Neural cell (in vitro differentiated cells): ENCODE results near the gene CYRIA. TPM values are rescaled to one million over a fixed set of nuclear protein-coding genes. Genes with fewer than 3 reads are reported as not detected.

Source experiments
- H2AFZ ChIP-seq: fragments of 200-600, 300-800 bp; sonication (generic), shearing (Covaris generic); 2 replicates; pipeline ENCODE4 v1.6.0; 2014; ENCODE audit warnings: low read depth, mild to moderate bottlenecking, antibody characterized with exemption, low read length, moderate library complexity
- H3F3A ChIP-seq: fragments of 200-600 bp; shearing (Covaris generic); 2 replicates; pipeline ENCODE4 v1.6.1; 2016; ENCODE audit warnings: mild to moderate bottlenecking, moderate library complexity, mixed read lengths, antibody characterized with exemption, low read length; ENCODE audit not compliant: insufficient read depth, poor library complexity, severe bottlenecking
- H3K27ac ChIP-seq: fragments of 200-600, 300-800 bp; sonication (generic), shearing (Covaris generic); 2 replicates; pipeline ENCODE4 v1.5.1; 2014; ENCODE audit warnings: mild to moderate bottlenecking, low read length, moderate library complexity
- H3K27me3 ChIP-seq: fragments of 300-800, 200-600 bp; sonication (generic), shearing (Covaris generic); 2 replicates; pipeline ENCODE4 v1.6.0; 2014; ENCODE audit warnings: mild to moderate bottlenecking, low read depth, low read length, moderate library complexity; ENCODE audit not compliant: insufficient read depth
- H3K36me3 ChIP-seq: fragments of 300-800, 200-600 bp; sonication (generic), shearing (Covaris generic); 2 replicates; pipeline ENCODE4 v1.5.1; 2014; ENCODE audit warnings: mild to moderate bottlenecking, antibody characterized with exemption, low read length, moderate library complexity; ENCODE audit not compliant: insufficient read depth
- H3K4me2 ChIP-seq: fragments of 300-800, 200-600 bp; sonication (generic), shearing (Covaris generic); 2 replicates; pipeline ENCODE4 v1.6.0; 2014; ENCODE audit warnings: mild to moderate bottlenecking, low read length
- H3K4me3 ChIP-seq: fragments of 300-800, 200-600 bp; sonication (generic), shearing (Covaris generic); 2 replicates; pipeline ENCODE4 v1.5.1; 2014; ENCODE audit warnings: mild to moderate bottlenecking, low read length, moderate library complexity
- H3K79me2 ChIP-seq: fragments of 200-600 bp; shearing (Covaris generic); replicated peaks from 2 replicates; pipeline ENCODE4 v1.6.0; 2014; ENCODE audit warnings: mild to moderate bottlenecking, low read length, moderate library complexity; ENCODE audit not compliant: insufficient read depth
- H3K9ac ChIP-seq: fragments of 300-800, 200-600 bp; sonication (generic), shearing (Covaris generic); 2 replicates; pipeline ENCODE4 v1.6.1; 2016; ENCODE audit warnings: mild to moderate bottlenecking, low read length, mixed read lengths
- H3K9me2 ChIP-seq: fragments of 200-600 bp; shearing (Covaris generic); 2 replicates; pipeline ENCODE4 v1.6.1; 2016; ENCODE audit warnings: mild to moderate bottlenecking, low read length, mixed read lengths; ENCODE audit not compliant: insufficient read depth
- H3K9me3 ChIP-seq: fragments of 200-600, 300-800 bp; sonication (generic), shearing (Covaris generic); 2 replicates; pipeline ENCODE4 v1.6.1; 2016; ENCODE audit warnings: mild to moderate bottlenecking, mixed run types, low read length, moderate library complexity, mixed read lengths
- H4K20me1 ChIP-seq: fragments of 200-600 bp; shearing (Covaris generic); 2 replicates; pipeline ENCODE4 v1.6.1; 2016; ENCODE audit warnings: mild to moderate bottlenecking, mixed run types; ENCODE audit not compliant: insufficient read depth
- CTCF ChIP-seq: fragments of 450-650 bp; IDR thresholded peaks from 2 replicates; pipeline ENCODE4 v1.5.1; 2014; ENCODE audit warnings: antibody characterized with exemption, mild to moderate bottlenecking, moderate library complexity; ENCODE audit not compliant: poor library complexity, severe bottlenecking
- EP300 ChIP-seq: fragments of 450-650 bp; conservative IDR thresholded peaks from 2 replicates; pipeline ENCODE4 v1.6.1; 2014; ENCODE audit warnings: antibody characterized with exemption, mild to moderate bottlenecking, moderate library complexity; ENCODE audit not compliant: poor library complexity, severe bottlenecking
- EZH2 ChIP-seq: fragments of 200-600, 300-800 bp; shearing (Covaris generic), sonication (generic); IDR thresholded peaks from 2 replicates; pipeline ENCODE4 v1.6.1; 2014; ENCODE audit warnings: antibody characterized with exemption, low read length, borderline replicate concordance, mild to moderate bottlenecking; ENCODE audit not compliant: insufficient read depth, poor library complexity, severe bottlenecking
- MXI1 ChIP-seq: fragments of 450-650 bp; conservative IDR thresholded peaks from 2 replicates; pipeline ENCODE4 v1.6.1; 2014; ENCODE audit warnings: antibody characterized with exemption, mild to moderate bottlenecking; ENCODE audit not compliant: poor library complexity, severe bottlenecking
- POLR2AphosphoS5 ChIP-seq: IDR thresholded peaks from 2 replicates; pipeline ENCODE4 v1.6.1; 2012
- RAD21 ChIP-seq: fragments of 450-650 bp; conservative IDR thresholded peaks from 2 replicates; pipeline ENCODE4 v1.6.1; 2014; ENCODE audit warnings: antibody characterized with exemption, mild to moderate bottlenecking, moderate library complexity
- REST ChIP-seq: IDR thresholded peaks from 2 replicates; pipeline ENCODE4 v1.6.1; 2012; ENCODE audit warnings: borderline replicate concordance
- SMC3 ChIP-seq: fragments of 450-650 bp; conservative IDR thresholded peaks from 2 replicates; pipeline ENCODE4 v1.6.1; 2014; ENCODE audit warnings: antibody characterized with exemption, mild to moderate bottlenecking, moderate library complexity; ENCODE audit not compliant: poor library complexity
- TAF1 ChIP-seq: IDR thresholded peaks from 2 replicates; pipeline ENCODE4 v1.6.1; 2012; ENCODE audit warnings: low read depth
- polyA plus RNA-seq: library from polyadenylated mRNA; depleted of rRNA; stranded (reverse); fragments of >200 nt; gene quantifications from 2 replicates; pipeline ENCODE4 v1.2.3, GENCODE V29; 2014

Gene CYRIA
- polyA plus RNA-seq, 1 donor from 2014 or later, result 67.0 TPM

DNA sequence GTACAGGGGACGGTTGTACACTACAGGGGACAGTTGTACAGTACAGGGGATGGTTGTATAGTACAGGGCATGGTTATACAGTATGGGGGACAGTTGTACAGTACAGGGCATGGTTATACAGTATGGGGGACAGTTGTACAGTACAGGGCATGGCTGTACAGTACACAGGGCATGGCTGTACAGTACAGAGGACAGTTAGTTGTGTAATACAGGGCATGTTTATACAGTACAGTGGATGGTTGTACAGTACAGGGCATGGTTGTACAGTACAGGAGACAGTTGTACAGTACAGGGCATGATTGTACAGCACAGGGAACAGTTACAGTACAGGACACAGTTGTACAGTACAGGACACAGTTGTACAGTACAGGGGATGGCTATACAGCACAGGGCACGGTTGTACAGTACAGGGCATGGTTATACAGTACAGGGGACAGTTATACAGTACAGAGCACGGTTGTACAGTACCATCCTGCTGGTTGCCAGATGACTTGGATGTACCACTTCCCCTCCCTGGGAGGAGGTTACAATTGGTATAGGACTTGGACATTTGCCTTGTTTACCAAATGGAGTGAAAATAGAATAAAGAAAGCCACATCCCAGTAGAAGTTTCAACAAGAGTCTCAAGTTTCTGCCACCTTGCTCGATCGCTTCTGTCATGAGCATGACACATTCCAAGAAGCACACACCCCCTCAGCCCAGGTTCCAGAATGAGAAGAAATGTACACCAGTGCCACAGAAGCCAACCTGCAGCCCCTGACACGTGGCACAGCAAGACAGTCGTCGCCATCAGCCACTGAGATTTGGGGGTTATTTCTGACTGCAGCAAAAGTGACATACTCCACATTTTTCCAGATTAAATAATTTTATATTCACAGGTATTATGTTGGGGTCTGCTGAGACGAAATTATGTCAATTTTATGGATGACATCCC, 16.0 kb downstream of the CYRIA start:
- Histone ChIP-seq H2AFZ (no peak overlapping the region), H3K27me3 (no peaks in the 10 kb centered on the region), H3K9ac (no peak overlapping the region), H3K9me3 (no peaks in the 10 kb centered on the region), H3K4me3 (no peak overlapping the region), H3K9me2 (no peaks in the 10 kb centered on the region), H3K4me2 (no peak overlapping the region), H3K27ac (no peak overlapping the region), H3F3A (no peaks in the 10 kb centered on the region), H3K36me3 (no peaks in the 10 kb centered on the region), H4K20me1 (no peaks in the 10 kb centered on the region), H3K79me2 (no peaks in the 10 kb centered on the region)
- TF ChIP-seq TAF1 (no peak), RAD21 (no peak), REST (no peak), MXI1 (no peak), SMC3 (no peak), EZH2 (no peak), CTCF (no peak), POLR2AphosphoS5 (no peak)

GRCh38 chr2:16647992-16648617, 17.5 kb downstream of the CYRIA start:
- TF ChIP-seq RAD21 (no peak), POLR2AphosphoS5 (no peak), REST (no peak), CTCF (no peak), MXI1 (no peak), EZH2 (no peak), EP300 (no peak), SMC3 (no peak), TAF1 (no peak)
- Histone ChIP-seq H3K4me3 (no peak overlapping the region), H3F3A (no peaks in the 10 kb centered on the region), H3K4me2 (no peak overlapping the region), H3K27me3 (no peaks in the 10 kb centered on the region), H3K79me2 (peaks cover 1% of the 10 kb centered on the region), H3K36me3 (no peaks in the 10 kb centered on the region), H3K27ac (no peak overlapping the region), H3K9ac (no peak overlapping the region), H4K20me1 (no peaks in the 10 kb centered on the region), H2AFZ (no peak overlapping the region), H3K9me3 (no peaks in the 10 kb centered on the region), H3K9me2 (no peaks in the 10 kb centered on the region)
